Lower lobe of right lung (tissue), 2 donors: ENCODE results near the gene FGF14. TPM values are rescaled to one million over a fixed set of nuclear protein-coding genes. Genes with fewer than 3 reads are reported as not detected.

ENCODE experiments used
- ATAC-seq, 2 donors: fragments of 200-7000 bp; cut with Tn5 transposase; one replicate each; pipeline ENCODE4 v1.9.1; 2020 to 2022; ENCODE audit warnings: mild to moderate bottlenecking in 2 of 2, moderate library complexity in 2 of 2
- DNase-seq: peaks from one replicate; pipeline ENCODE4 v3.0.0-alpha.2; 2020
- H3K27ac ChIP-seq: fragments of 200-600 bp; one replicate; pipeline ENCODE4 v1.8.0; 2022
- H3K27me3 ChIP-seq: fragments of 200-600 bp; one replicate; pipeline ENCODE4 v1.8.0; 2022; ENCODE audit warnings: low read depth
- H3K36me3 ChIP-seq: fragments of 200-600 bp; one replicate; pipeline ENCODE4 v1.8.0; 2022; ENCODE audit warnings: mild to moderate bottlenecking
- H3K4me1 ChIP-seq: fragments of 200-600 bp; one replicate; pipeline ENCODE4 v1.8.0; 2022
- H3K4me3 ChIP-seq: fragments of 200-600 bp; one replicate; pipeline ENCODE4 v1.8.0; 2022; ENCODE audit warnings: mild to moderate bottlenecking
- H3K9me3 ChIP-seq: fragments of 200-600 bp; one replicate; pipeline ENCODE4 v1.8.0; 2022
- CTCF ChIP-seq: fragments of 200-600 bp; IDR thresholded peaks from one replicate; pipeline ENCODE4 v1.8.0; 2022; ENCODE audit warnings: antibody characterized with exemption, mild to moderate bottlenecking
- intact Hi-C: fragments of 100-400 bp; cut with DNase I; formaldehyde crosslinking; loops from one replicate; pipeline ENCODE4 v1.11.0; 2022
- total RNA-seq: library from RNA; stranded (reverse); fragmentation: NEBNext Ultra II Directional; extraction: Animal tissue kit (Norgen Biotek cat#: 25700); gene quantifications from one replicate; pipeline ENCODE4 v1.2.1, GENCODE V29; 2021
- donor health status: DM: no; HTN: yes; CAD: no; lungs with severe emphysema.

Gene FGF14
- total RNA-seq, 1 donor from 2014 or later, result 5.0 TPM

DNA sequence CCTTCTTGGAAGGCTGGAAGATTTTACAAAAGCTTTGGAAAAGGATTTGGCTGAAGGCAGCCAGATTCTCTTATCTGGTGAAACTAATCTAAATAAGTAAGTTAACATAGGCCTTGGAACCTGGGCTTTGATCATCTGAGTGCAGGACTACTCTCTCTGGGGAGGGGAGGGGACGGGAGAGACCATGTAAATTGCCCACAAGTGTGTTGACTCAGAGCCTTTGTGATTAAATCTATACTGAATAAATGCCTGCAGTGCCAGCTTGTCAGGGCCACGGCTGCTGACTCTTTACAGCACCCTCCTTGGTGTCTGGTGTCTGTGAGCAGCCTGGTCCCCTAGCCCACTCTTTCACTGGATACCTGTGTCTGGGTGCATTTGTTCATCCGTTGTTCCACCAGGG lies 698.0 kb downstream of the FGF14 start:
- TF ChIP-seq CTCF, result no peak
- H3K36me3 ChIP-seq, result no peaks in the 10 kb centered on the region
- no peaks in the 10 kb centered on the region for H3K9me3 ChIP-seq
- no peak overlapping the region for H3K4me3 ChIP-seq
- H3K4me1 ChIP-seq, result no peaks in the 10 kb centered on the region
- H3K27ac ChIP-seq, result no peak overlapping the region
- no peaks in the 10 kb centered on the region for H3K27me3 ChIP-seq
- intact Hi-C loops, result no loop called here
- DNase-seq (no peak), ATAC-seq (no peak)

DNA sequence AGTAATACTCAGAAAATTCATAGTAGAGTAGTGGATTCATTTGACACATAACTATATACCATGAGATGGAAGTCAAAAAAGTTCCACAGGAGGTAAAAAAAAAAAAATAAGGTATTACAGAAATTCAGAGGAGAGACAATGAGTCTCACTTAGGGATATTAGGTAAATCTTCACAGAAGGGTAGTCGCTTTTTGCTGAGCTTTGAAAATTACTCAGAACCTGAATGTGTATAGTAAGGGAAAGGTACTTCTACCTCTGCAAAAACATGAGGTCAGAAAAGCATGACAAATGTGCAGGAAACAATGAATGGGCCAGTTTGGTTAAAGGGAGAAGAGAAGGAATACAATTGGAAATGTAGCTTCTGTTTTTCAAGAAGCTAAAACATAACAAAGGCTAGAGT lies 698.8 kb downstream of the FGF14 start:
- no peak for TF ChIP-seq CTCF
- no peak overlapping the region for H3K27ac ChIP-seq
- intact Hi-C loops, result no loop called here
- DNase-seq (no peak), ATAC-seq (no peak)
- no peaks in the 10 kb centered on the region for H3K9me3 ChIP-seq
- H3K27me3 ChIP-seq, result no peaks in the 10 kb centered on the region
- H3K4me3 ChIP-seq, result no peak overlapping the region
- H3K4me1 ChIP-seq, result no peaks in the 10 kb centered on the region
- H3K36me3 ChIP-seq, result no peaks in the 10 kb centered on the region

- no peak overlapping the region for H3K4me3 ChIP-seq
- peak in 1 of 2 donors; percentile 39 for ATAC-seq
- DNase-seq, result no peak
- no peak for TF ChIP-seq CTCF
- H3K36me3 ChIP-seq, result no peaks in the 10 kb centered on the region
- no peaks in the 10 kb centered on the region for H3K9me3 ChIP-seq
- H3K27ac ChIP-seq, result no peak overlapping the region
- H3K4me1 ChIP-seq, result no peaks in the 10 kb centered on the region
- no peaks in the 10 kb centered on the region for H3K27me3 ChIP-seq
- intact Hi-C loops, result no loop called here
These were observed 701.2 kb downstream of the FGF14 start for GRCh38 chr13:101700598-101700997.

DNA sequence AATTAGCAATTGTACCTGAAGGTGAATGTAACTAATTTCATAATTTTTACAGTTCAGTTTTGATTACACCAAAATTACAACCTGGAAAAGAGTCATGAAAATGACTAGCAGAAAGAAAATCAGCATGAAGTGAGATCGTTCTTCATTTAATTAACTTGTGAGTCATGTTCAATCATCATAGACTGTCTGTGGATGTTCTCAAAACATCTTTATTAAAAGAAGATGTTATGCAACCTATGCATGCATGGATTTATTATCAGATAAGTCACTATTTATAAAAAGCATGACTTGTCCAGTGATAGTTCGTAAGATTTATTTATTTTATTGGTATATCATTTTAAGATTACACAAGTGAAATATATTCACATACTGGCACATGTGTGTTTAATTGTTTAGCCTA lies 703.4 kb downstream of the FGF14 start:
- Histone ChIP-seq H3K27me3 (no peaks in the 10 kb centered on the region), H3K4me1 (no peaks in the 10 kb centered on the region), H3K27ac (no peak overlapping the region), H3K9me3 (no peaks in the 10 kb centered on the region), H3K4me3 (no peak overlapping the region), H3K36me3 (no peaks in the 10 kb centered on the region)
- no peak for TF ChIP-seq CTCF
- DNase-seq (no peak), ATAC-seq (no peak)
- intact Hi-C loops, result no loop called here

DNA sequence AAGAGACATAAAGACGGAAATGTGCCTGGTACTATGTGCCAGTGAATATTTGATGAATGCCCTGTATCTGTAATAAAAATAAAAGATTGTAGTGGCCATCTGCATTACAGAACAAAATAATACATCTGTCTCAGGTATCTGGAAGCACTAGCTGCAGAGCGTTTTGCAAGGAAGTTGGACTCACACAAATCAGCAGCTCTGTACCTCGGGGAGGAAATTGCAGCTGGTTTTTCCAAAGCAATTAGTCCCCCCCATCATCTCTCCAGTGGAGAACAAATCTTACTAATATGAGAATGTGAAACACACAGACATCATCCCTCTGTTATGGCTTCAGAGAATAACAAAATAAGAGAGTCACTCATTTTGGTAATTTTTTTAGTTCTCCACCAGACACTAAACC lies 704.1 kb downstream of the FGF14 start:
- Histone ChIP-seq H3K36me3 (no peaks in the 10 kb centered on the region), H3K27ac (no peak overlapping the region), H3K27me3 (no peaks in the 10 kb centered on the region), H3K4me1 (no peaks in the 10 kb centered on the region), H3K4me3 (no peak overlapping the region), H3K9me3 (no peaks in the 10 kb centered on the region)
- DNase-seq (no peak), ATAC-seq (no peak)
- TF ChIP-seq CTCF, result no peak
- intact Hi-C loops, result no loop called here
